Measurements from ENCODE around the gene DISP2. TPM values are rescaled to one million over a fixed set of nuclear protein-coding genes. Genes with fewer than 3 reads are reported as not detected.

DISP2 gene
- total RNA-seq, 1 donor from 2014 or later: 0.76 TPM

- TF ChIP-seq, protein P1, sequence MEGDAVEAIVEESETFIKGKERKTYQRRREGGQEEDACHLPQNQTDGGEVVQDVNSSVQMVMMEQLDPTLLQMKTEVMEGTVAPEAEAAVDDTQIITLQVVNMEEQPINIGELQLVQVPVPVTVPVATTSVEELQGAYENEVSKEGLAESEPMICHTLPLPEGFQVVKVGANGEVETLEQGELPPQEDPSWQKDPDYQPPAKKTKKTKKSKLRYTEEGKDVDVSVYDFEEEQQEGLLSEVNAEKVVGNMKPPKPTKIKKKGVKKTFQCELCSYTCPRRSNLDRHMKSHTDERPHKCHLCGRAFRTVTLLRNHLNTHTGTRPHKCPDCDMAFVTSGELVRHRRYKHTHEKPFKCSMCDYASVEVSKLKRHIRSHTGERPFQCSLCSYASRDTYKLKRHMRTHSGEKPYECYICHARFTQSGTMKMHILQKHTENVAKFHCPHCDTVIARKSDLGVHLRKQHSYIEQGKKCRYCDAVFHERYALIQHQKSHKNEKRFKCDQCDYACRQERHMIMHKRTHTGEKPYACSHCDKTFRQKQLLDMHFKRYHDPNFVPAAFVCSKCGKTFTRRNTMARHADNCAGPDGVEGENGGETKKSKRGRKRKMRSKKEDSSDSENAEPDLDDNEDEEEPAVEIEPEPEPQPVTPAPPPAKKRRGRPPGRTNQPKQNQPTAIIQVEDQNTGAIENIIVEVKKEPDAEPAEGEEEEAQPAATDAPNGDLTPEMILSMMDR (IDR thresholded peaks at IDR 0.05; ENCODE audit: unreplicated experiment): no peak
- Mint-ChIP-seq H3K27me3 (ENCODE audit: low read depth) (no peaks in the 10 kb centered on the region), H3K36me3 (peaks cover 23% of the 10 kb centered on the region), H3K4me3 (peak overlapping the region; percentile 50), H3K4me1 (peaks cover 20% of the 10 kb centered on the region), H3K9me3 (no peaks in the 10 kb centered on the region), H3K27ac (peak overlapping the region; percentile 59)
- DNase-seq (ENCODE audit: low spot score in 2 of 2, unreplicated experiment in 2 of 2): no peak
These were observed 49.4 kb downstream of the DISP2 start for GRCh38 chr15:40407330-40407990.

DNA sequence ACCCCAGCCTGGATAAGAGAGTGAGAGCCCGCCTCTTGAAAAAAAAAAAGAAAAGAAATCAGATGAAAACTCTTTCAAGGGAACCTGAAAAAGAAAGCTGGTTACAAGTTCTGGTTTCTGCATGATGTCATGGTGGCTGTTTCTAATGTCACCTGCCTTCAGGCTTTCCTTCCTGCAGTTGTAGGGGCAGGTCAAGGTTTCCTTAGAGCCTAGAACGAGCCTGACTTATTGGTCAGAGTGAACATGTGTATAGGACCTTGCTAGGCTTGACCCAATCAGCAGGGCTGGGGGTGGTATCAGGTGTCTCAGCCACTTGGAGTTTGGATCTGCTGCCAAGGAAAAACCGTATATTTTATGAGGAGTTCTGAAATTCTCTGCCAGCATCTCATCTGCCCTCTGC is 51.3 kb downstream of the DISP2 start:
- DNase-seq (ENCODE audit: low spot score in 2 of 2, unreplicated experiment in 2 of 2): no peak
- no peaks in the 10 kb centered on the region for H3K27me3 Mint-ChIP-seq (ENCODE audit: low read depth)
- H3K4me3 Mint-ChIP-seq: no peak overlapping the region
- no peaks in the 10 kb centered on the region for H3K9me3 Mint-ChIP-seq
- no peak overlapping the region for H3K27ac Mint-ChIP-seq
- peaks cover 31% of the 10 kb centered on the region for H3K36me3 Mint-ChIP-seq
- peaks cover 20% of the 10 kb centered on the region for H3K4me1 Mint-ChIP-seq
- TF ChIP-seq, protein P1 (IDR thresholded peaks at IDR 0.05; ENCODE audit: unreplicated experiment): no peak

DNA sequence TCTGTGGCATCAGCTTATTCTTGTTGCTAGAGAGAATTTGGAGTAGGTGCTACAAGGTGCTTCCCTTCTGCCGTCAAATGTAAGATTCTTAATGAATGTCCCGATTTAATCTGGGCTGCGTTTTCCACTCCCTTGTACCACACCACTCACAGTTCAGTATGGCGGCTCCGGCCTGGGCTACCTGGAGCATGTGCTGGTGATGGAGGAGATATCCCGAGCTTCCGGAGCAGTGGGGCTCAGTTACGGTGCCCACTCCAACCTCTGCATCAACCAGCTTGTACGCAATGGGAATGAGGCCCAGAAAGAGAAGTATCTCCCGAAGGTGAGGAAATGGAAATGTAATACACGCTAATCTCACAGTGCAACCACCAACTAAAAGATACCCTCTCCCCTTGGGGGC is 52.5 kb downstream of the DISP2 start:
- Mint-ChIP-seq H3K27ac (no peak overlapping the region), H3K27me3 (ENCODE audit: low read depth) (no peaks in the 10 kb centered on the region), H3K4me1 (peaks cover 15% of the 10 kb centered on the region), H3K4me3 (no peak overlapping the region), H3K36me3 (peaks cover 37% of the 10 kb centered on the region), H3K9me3 (no peaks in the 10 kb centered on the region)
- TF ChIP-seq, protein P1 (IDR thresholded peaks at IDR 0.05; ENCODE audit: unreplicated experiment): no peak
- no peak for DNase-seq (ENCODE audit: low spot score in 2 of 2, unreplicated experiment in 2 of 2)

- no peak for DNase-seq (ENCODE audit: low spot score in 2 of 2, unreplicated experiment in 2 of 2)
- Mint-ChIP-seq H3K27ac (no peak overlapping the region), H3K4me1 (peaks cover 4% of the 10 kb centered on the region), H3K36me3 (peaks cover 37% of the 10 kb centered on the region), H3K4me3 (no peak overlapping the region), H3K27me3 (ENCODE audit: low read depth) (no peaks in the 10 kb centered on the region), H3K9me3 (no peaks in the 10 kb centered on the region)
- TF ChIP-seq, protein P1 (IDR thresholded peaks at IDR 0.05; ENCODE audit: unreplicated experiment): no peak
These were observed 54.2 kb downstream of the DISP2 start for GRCh38 chr15:40412095-40412759.

DNA sequence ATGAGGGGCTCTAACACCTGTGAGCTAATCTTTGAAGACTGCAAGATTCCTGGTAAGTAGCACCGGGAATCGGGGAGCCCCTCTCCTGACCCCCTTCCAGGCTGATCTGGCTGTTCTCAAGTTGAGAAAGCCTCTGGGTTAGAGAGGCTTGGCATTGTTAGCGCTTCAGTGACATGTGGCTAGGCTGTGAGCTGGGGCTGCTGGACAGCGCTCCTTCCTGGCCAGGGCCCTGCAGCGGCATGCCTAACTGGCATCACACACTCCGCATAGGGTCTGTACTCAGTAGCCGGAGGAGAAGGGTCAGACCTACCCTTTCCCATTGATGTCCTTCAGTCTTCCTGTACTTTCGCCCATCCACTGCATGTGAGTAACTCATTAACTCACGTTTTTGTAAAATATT is 55.0 kb downstream of the DISP2 start:
- no peaks in the 10 kb centered on the region for H3K27me3 Mint-ChIP-seq (ENCODE audit: low read depth)
- H3K27ac Mint-ChIP-seq: no peak overlapping the region
- no peaks in the 10 kb centered on the region for H3K4me1 Mint-ChIP-seq
- DNase-seq (ENCODE audit: low spot score in 2 of 2, unreplicated experiment in 2 of 2): no peak
- H3K9me3 Mint-ChIP-seq: no peaks in the 10 kb centered on the region
- peaks cover 43% of the 10 kb centered on the region for H3K36me3 Mint-ChIP-seq
- H3K4me3 Mint-ChIP-seq: no peak overlapping the region
- TF ChIP-seq, protein P1 (IDR thresholded peaks at IDR 0.05; ENCODE audit: unreplicated experiment): no peak
